ENCODE measurements around the gene TENM4. TPM values are rescaled to one million over a fixed set of nuclear protein-coding genes. Genes with fewer than 3 reads are reported as not detected.

Gene TENM4
- total RNA-seq, 1 experiment from 2014 or later = 0.39 TPM

DNA sequence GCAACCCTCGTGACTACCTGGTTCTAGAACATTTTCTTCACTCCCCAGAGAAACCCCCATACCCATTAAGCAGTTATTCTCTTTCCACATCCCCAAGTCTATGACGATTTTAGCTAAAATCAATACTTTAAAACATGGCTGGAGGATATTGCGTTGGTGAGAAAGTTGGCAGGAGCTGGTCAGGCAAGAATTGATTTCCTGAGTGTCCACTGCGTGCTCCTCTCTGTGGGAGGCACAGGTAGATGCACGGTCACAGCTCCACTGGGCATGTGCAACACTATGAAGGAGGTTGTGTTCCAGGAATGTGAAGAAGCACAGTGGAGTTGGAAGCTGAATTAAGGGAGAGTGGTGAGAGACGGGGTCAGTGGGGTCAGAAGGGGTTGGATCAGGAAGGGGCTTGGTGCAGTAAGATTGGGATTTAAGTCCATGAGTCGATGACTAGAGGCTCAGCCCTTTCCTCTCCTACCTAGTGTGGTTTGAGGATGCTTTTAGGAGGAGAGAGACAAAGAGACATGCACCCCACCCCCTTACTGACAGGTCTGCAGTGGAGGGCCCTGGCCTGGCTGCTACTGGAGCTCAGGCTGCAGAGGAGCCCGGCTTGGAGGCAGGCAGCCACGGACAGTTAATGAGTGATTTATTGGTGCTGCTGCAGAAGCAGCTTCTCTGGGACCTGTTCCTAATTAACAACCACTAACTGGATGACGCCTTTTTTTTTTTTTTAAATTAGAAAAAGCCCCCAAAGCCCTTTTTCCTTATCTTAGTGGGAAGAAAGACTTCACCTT, 395.6 kb downstream of the TENM4 start:
- no TSS peak for BruUV-seq (replicated peaks)
- Histone ChIP-seq H3K27me3 (ENCODE audit: control insufficient read depth, insufficient read depth, low read length) (peaks cover 2% of the 10 kb centered on the region; the same call in 1 of the 2 replicates), H3K9me3 (ENCODE audit: control insufficient read depth, insufficient read depth, low read depth, low read length) (no peaks in the 10 kb centered on the region), H3K4me1 (ENCODE audit: control insufficient read depth, insufficient read depth, low read length) (no peaks in the 10 kb centered on the region), H3K36me3 (ENCODE audit: control insufficient read depth, insufficient read depth, low read length) (no peaks in the 10 kb centered on the region), H3K4me3 (ENCODE audit: low read depth in 2 of 2, low read length in 2 of 2) (no peak overlapping the region), H3K27ac (ENCODE audit: low read length) (no peak overlapping the region)
- CTCF ChIA-PET = no interaction called here
- POLR2A ChIA-PET = no interaction called here
- intact Hi-C loops (cut with micrococcal nuclease; ENCODE audit: unreplicated experiment) (no loop called here), in situ Hi-C loops (cut with HindIII; ENCODE audit: low pct_unique_long_range_greater_than_20kb, low sequenced_read_pairs) (no loop called here)
- no peak for ATAC-seq
- DNase-seq (ENCODE audit: low read depth, low spot score) = no peak
- TF ChIP-seq POLR2AphosphoS5 (IDR thresholded peaks at IDR 0.05; ENCODE audit: low read depth, low read length) = no peak

DNA sequence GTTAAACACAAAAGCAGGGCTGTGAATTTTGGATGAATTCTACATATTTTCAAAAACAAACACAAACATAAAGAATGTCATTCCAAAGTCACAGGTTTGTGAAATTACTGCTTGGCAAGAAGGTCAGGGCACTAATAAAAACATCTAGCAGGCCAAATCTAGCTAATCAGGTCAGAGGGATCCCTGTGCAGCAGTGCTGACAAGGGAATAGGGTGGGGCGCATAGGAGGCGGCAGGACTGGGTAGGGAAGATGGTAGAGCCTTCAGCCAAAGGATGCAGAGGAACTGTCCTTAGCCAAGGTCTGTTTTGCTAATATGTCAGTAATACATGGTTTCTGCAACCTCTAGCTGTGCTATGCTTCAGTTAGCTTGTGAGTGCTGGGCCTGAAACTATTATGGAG, 396.6 kb downstream of the TENM4 start:
- H3K4me1 ChIP-seq (ENCODE audit: control insufficient read depth, insufficient read depth, low read length) = no peaks in the 10 kb centered on the region
- H3K9me3 ChIP-seq (ENCODE audit: control insufficient read depth, insufficient read depth, low read depth, low read length) = no peaks in the 10 kb centered on the region
- intact Hi-C loops (cut with micrococcal nuclease; ENCODE audit: unreplicated experiment) (no loop called here), in situ Hi-C loops (cut with HindIII; ENCODE audit: low pct_unique_long_range_greater_than_20kb, low sequenced_read_pairs) (no loop called here)
- BruUV-seq (replicated peaks) = no TSS peak
- no peak overlapping the region for H3K4me3 ChIP-seq (ENCODE audit: low read depth in 2 of 2, low read length in 2 of 2)
- no peaks in the 10 kb centered on the region for H3K36me3 ChIP-seq (ENCODE audit: control insufficient read depth, insufficient read depth, low read length)
- ATAC-seq (no peak), DNase-seq (ENCODE audit: low read depth, low spot score) (no peak)
- H3K27me3 ChIP-seq (ENCODE audit: control insufficient read depth, insufficient read depth, low read length) = peaks cover 2% of the 10 kb centered on the region; the same call in 1 of the 2 replicates
- POLR2A ChIA-PET = no interaction called here
- H3K27ac ChIP-seq (ENCODE audit: low read length) = no peak overlapping the region
- CTCF ChIA-PET = no interaction called here
- TF ChIP-seq SIN3A (IDR thresholded peaks at IDR 0.05; ENCODE audit: borderline replicate concordance, insufficient read depth, low read depth, low read length) (no peak), TCF7L2 (IDR thresholded peaks at IDR 0.05; ENCODE audit: low read depth, low read length) (no peak), POLR2AphosphoS5 (IDR thresholded peaks at IDR 0.05; ENCODE audit: low read depth, low read length) (no peak)
- TF ChIP-seq, protein P1, sequence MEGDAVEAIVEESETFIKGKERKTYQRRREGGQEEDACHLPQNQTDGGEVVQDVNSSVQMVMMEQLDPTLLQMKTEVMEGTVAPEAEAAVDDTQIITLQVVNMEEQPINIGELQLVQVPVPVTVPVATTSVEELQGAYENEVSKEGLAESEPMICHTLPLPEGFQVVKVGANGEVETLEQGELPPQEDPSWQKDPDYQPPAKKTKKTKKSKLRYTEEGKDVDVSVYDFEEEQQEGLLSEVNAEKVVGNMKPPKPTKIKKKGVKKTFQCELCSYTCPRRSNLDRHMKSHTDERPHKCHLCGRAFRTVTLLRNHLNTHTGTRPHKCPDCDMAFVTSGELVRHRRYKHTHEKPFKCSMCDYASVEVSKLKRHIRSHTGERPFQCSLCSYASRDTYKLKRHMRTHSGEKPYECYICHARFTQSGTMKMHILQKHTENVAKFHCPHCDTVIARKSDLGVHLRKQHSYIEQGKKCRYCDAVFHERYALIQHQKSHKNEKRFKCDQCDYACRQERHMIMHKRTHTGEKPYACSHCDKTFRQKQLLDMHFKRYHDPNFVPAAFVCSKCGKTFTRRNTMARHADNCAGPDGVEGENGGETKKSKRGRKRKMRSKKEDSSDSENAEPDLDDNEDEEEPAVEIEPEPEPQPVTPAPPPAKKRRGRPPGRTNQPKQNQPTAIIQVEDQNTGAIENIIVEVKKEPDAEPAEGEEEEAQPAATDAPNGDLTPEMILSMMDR (IDR thresholded peaks at IDR 0.05) = no peak
- TF ChIP-seq, protein P2, sequence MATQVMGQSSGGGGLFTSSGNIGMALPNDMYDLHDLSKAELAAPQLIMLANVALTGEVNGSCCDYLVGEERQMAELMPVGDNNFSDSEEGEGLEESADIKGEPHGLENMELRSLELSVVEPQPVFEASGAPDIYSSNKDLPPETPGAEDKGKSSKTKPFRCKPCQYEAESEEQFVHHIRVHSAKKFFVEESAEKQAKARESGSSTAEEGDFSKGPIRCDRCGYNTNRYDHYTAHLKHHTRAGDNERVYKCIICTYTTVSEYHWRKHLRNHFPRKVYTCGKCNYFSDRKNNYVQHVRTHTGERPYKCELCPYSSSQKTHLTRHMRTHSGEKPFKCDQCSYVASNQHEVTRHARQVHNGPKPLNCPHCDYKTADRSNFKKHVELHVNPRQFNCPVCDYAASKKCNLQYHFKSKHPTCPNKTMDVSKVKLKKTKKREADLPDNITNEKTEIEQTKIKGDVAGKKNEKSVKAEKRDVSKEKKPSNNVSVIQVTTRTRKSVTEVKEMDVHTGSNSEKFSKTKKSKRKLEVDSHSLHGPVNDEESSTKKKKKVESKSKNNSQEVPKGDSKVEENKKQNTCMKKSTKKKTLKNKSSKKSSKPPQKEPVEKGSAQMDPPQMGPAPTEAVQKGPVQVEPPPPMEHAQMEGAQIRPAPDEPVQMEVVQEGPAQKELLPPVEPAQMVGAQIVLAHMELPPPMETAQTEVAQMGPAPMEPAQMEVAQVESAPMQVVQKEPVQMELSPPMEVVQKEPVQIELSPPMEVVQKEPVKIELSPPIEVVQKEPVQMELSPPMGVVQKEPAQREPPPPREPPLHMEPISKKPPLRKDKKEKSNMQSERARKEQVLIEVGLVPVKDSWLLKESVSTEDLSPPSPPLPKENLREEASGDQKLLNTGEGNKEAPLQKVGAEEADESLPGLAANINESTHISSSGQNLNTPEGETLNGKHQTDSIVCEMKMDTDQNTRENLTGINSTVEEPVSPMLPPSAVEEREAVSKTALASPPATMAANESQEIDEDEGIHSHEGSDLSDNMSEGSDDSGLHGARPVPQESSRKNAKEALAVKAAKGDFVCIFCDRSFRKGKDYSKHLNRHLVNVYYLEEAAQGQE (IDR thresholded peaks at IDR 0.05; ENCODE audit: insufficient read depth in 1 of 2, low read depth in 2 of 2, low read length in 1 of 2) = no peak

DNA sequence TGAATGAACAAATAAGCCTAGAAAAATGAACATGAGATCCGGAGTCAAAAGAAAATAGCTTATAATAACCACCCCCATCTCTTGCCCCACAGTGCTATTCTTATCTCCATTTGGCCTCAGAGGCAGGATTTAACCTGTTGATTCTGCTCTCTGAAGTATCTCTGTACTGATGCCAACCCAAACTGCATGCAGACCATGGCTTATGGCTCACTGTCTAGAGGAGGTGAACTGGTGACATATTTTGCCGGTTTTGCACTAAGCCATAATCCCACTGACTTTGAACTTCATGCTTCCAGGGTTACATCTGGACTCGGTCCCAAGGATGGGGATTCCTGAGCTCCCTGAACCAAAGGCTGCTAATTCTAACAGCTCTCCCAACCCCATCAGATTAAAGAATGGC, 397.1 kb downstream of the TENM4 start:
- POLR2A ChIA-PET = no interaction called here
- no peak for DNase-seq (ENCODE audit: low read depth, low spot score)

More for the DNA sequence above, 397.1 kb downstream of the TENM4 start:
- in situ Hi-C loops (cut with HindIII; ENCODE audit: low pct_unique_long_range_greater_than_20kb, low sequenced_read_pairs) (no loop called here), intact Hi-C loops (cut with micrococcal nuclease; ENCODE audit: unreplicated experiment) (no loop called here)
- TF ChIP-seq TCF7L2 (IDR thresholded peaks at IDR 0.05; ENCODE audit: low read depth, low read length) (no peak), POLR2AphosphoS5 (IDR thresholded peaks at IDR 0.05; ENCODE audit: low read depth, low read length) (no peak), SIN3A (IDR thresholded peaks at IDR 0.05; ENCODE audit: borderline replicate concordance, insufficient read depth, low read depth, low read length) (no peak)
- TF ChIP-seq, protein P1 (IDR thresholded peaks at IDR 0.05) = no peak
- TF ChIP-seq, protein P2 (IDR thresholded peaks at IDR 0.05; ENCODE audit: insufficient read depth in 1 of 2, low read depth in 2 of 2, low read length in 1 of 2) = no peak
- ATAC-seq = no peak
- Histone ChIP-seq H3K4me1 (ENCODE audit: control insufficient read depth, insufficient read depth, low read length) (no peaks in the 10 kb centered on the region), H3K4me3 (ENCODE audit: low read depth in 2 of 2, low read length in 2 of 2) (no peak overlapping the region), H3K27ac (ENCODE audit: low read length) (no peak overlapping the region), H3K9me3 (ENCODE audit: control insufficient read depth, insufficient read depth, low read depth, low read length) (no peaks in the 10 kb centered on the region), H3K36me3 (ENCODE audit: control insufficient read depth, insufficient read depth, low read length) (no peaks in the 10 kb centered on the region), H3K27me3 (ENCODE audit: control insufficient read depth, insufficient read depth, low read length) (peaks cover 2% of the 10 kb centered on the region)
- BruUV-seq (replicated peaks) = no TSS peak
- CTCF ChIA-PET = no interaction called here
